Mucosa of rectum (tissue), 2 donors: Measurements from ENCODE around the gene PCGF2.
A peak's percentile ranks its signal among the peaks of the same experiment; 100 is the strongest.

Experiments
- H3K27ac ChIP-seq, 2 donors: one replicate each; pipeline ENCODE4 v1.7.0; 2013; ENCODE audit warnings: inconsistent platforms in 2 of 2, low read depth in 2 of 2, low read length in 2 of 2
- H3K27me3 ChIP-seq, 2 donors: one replicate each; pipeline ENCODE4 v1.7.0; 2013; ENCODE audit warnings: low read length in 2 of 2; ENCODE audit not compliant: control insufficient read depth in 2 of 2, insufficient read depth in 2 of 2
- H3K36me3 ChIP-seq, 2 donors: one replicate each; pipeline ENCODE4 v1.7.0; 2013; ENCODE audit warnings: low read length in 2 of 2; ENCODE audit not compliant: control insufficient read depth in 2 of 2, insufficient read depth in 2 of 2
- H3K4me1 ChIP-seq, 2 donors: one replicate each; pipeline ENCODE4 v1.7.0; 2013; ENCODE audit warnings: low read length in 2 of 2, mild to moderate bottlenecking in 1 of 2; ENCODE audit not compliant: control insufficient read depth in 2 of 2, insufficient read depth in 2 of 2
- H3K4me3 ChIP-seq, 2 donors: one replicate each; pipeline ENCODE4 v1.7.0; 2013; ENCODE audit warnings: low read length in 2 of 2
- H3K9ac ChIP-seq, 2 donors: one replicate each; pipeline ENCODE4 v1.7.0; 2013; ENCODE audit warnings: low read length in 2 of 2, low read depth in 1 of 2, mild to moderate bottlenecking in 1 of 2
- H3K9me3 ChIP-seq, 2 donors: one replicate each; pipeline ENCODE4 v1.7.0; 2013; ENCODE audit warnings: low read length in 2 of 2; ENCODE audit not compliant: control insufficient read depth in 2 of 2
- donor health status: healthy.
- donor health status: Normal muscosa, but diverticular disease.

PCGF2 gene

GRCh38 chr17:38783227-38783626, 35.1 kb upstream of the PCGF2 start:
- Histone ChIP-seq H3K9me3 (no peaks in the 10 kb centered on the region), H3K4me3 (no peak overlapping the region), H3K27me3 (no peaks in the 10 kb centered on the region), H3K4me1 (no peaks in the 10 kb centered on the region), H3K9ac (no peak overlapping the region), H3K27ac (no peak overlapping the region), H3K36me3 (peaks cover 70 to 71% of the 10 kb centered on the region in 2 donors)

- no peak overlapping the region for H3K27ac ChIP-seq
- H3K9me3 ChIP-seq = no peaks in the 10 kb centered on the region
- H3K27me3 ChIP-seq = no peaks in the 10 kb centered on the region
- H3K4me1 ChIP-seq = no peaks in the 10 kb centered on the region
- no peak overlapping the region for H3K4me3 ChIP-seq
- no peak overlapping the region for H3K9ac ChIP-seq
- H3K36me3 ChIP-seq = peaks cover 75 to 83% of the 10 kb centered on the region in 2 donors
These were observed 32.0 kb upstream of the PCGF2 start for GRCh38 chr17:38779965-38780752.

DNA sequence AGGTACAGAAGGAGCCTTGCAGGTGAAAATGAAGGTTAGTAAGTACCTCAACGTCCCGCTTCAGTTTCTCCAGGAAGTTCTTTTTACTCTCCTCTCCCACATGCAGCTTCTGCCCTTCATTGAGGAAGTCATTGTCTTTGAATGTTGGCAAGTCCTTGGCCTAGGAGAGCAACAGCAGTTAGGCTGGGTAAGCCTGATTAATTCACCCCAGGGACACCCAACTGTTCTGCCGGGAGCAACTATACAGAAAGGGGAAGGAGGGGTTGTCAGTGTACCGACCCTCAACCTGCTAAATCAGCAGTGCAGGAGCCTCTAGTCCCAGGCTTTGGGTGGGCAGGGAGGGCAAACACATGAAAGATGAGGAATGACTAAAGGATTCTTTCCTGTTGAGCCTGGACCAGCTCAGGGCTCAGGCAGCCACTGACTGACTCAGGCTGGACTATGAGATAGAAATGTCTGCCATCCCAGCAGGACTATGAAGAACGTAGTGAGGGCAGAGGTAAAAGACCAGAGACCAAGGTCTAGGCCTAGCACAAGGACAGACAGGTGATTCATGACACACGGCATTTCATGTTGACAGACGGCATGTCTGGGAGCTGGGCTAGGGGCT, 29.6 kb upstream of the PCGF2 start:
- Histone ChIP-seq H3K9ac (no peak overlapping the region), H3K36me3 (peaks cover 79 to 82% of the 10 kb centered on the region in 2 donors), H3K4me3 (no peak overlapping the region), H3K4me1 (no peaks in the 10 kb centered on the region), H3K9me3 (no peaks in the 10 kb centered on the region), H3K27ac (no peak overlapping the region), H3K27me3 (no peaks in the 10 kb centered on the region)

GRCh38 chr17:38773258-38773657, 25.1 kb upstream of the PCGF2 start:
- Histone ChIP-seq H3K9me3 (no peaks in the 10 kb centered on the region), H3K27me3 (no peaks in the 10 kb centered on the region), H3K4me3 (no peak overlapping the region), H3K4me1 (no peaks in the 10 kb centered on the region), H3K9ac (no peak overlapping the region), H3K36me3 (peaks cover 67 to 74% of the 10 kb centered on the region in 2 donors), H3K27ac (no peak overlapping the region)

GRCh38 chr17:38768417-38768816, 20.3 kb upstream of the PCGF2 start:
- Histone ChIP-seq H3K36me3 (peaks cover 62 to 83% of the 10 kb centered on the region in 2 donors), H3K4me1 (no peaks in the 10 kb centered on the region), H3K27me3 (no peaks in the 10 kb centered on the region), H3K27ac (no peak overlapping the region), H3K9me3 (no peaks in the 10 kb centered on the region), H3K4me3 (no peak overlapping the region), H3K9ac (no peak overlapping the region)

DNA sequence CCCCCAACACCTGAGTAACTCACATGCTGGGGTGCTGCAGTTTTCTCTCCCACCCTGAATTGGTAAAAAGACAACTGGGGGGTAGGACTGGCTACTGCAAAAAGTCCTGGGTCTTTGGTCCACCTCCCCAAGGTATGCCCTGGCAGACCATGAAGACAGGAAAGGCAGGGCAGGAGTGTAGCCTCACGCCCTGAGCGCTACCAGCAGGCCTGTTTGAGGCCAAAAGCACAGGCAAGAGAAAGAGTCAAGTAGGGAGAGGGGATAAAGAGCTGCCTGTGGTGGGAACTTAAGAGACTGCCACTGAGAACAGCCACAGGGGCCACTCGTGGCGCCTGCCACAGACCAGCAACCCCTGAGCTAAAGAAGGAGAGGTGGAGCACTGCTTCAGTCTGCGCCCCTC, 18.2 kb upstream of the PCGF2 start:
- Histone ChIP-seq H3K27me3 (no peaks in the 10 kb centered on the region), H3K9me3 (no peaks in the 10 kb centered on the region), H3K9ac (no peak overlapping the region), H3K4me3 (no peak overlapping the region), H3K4me1 (no peaks in the 10 kb centered on the region), H3K27ac (no peak overlapping the region), H3K36me3 (peaks cover 64 to 79% of the 10 kb centered on the region in 2 donors)

DNA sequence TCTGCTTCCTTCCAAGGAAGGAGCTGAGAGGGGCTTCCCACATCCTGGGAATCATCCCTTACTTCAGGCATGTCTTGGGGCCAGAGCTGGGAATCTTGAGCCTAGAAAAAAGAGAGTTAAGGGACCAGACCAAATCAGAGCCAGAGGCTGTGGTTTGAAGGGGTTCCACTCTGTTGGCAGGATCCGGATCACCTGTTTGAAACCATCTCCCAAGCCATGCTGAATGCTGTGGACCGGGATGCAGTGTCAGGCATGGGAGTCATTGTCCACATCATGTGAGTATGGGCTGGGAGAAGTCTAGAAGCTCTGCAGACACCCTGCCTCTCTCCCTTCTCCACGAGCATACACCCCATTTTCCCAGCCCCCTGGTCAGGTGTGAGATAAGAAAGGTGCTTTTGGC, 14.1 kb upstream of the PCGF2 start:
- H3K9ac ChIP-seq = no peak overlapping the region
- H3K4me1 ChIP-seq = no peaks in the 10 kb centered on the region
- no peak overlapping the region for H3K4me3 ChIP-seq
- peaks cover 51 to 64% of the 10 kb centered on the region in 2 donors for H3K36me3 ChIP-seq
- H3K27ac ChIP-seq = no peak overlapping the region
- H3K27me3 ChIP-seq = no peaks in the 10 kb centered on the region
- no peaks in the 10 kb centered on the region for H3K9me3 ChIP-seq

DNA sequence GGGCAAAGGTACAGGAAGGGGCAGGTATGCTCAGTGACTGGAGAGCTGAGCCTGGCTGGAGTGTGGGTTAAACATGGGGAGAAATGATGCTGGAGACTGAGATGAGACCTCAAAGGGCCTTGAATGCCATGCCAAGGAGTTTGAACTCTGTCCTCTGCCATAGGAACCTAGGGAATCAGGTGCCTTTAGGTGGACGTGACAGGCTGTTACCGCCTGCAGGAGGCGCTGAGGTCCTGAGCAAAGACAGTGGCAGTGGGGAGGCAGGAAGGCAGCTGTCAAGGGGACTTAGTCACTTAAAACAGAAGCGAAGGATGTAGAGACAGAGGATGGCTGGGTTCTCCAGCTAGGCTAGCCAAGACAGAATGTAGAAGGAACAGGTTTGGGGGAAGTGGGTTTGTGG, 13.5 kb upstream of the PCGF2 start:
- H3K36me3 ChIP-seq = peaks cover 49 to 66% of the 10 kb centered on the region in 2 donors

GRCh38 chr17:38753071-38753506, 5.0 kb upstream of the PCGF2 start:
- Histone ChIP-seq H3K36me3 (peaks cover 13 to 20% of the 10 kb centered on the region in 2 donors), H3K4me1 (peaks cover 40 to 43% of the 10 kb centered on the region in 2 donors), H3K9ac (peak overlapping the region; percentile 97 to 98), H3K27ac (peak overlapping the region; percentile 81 to 88), H3K9me3 (no peaks in the 10 kb centered on the region), H3K4me3 (peak overlapping the region; percentile 99 to 100), H3K27me3 (no peaks in the 10 kb centered on the region)

More for the DNA sequence above, 13.5 kb upstream of the PCGF2 start:
- no peaks in the 10 kb centered on the region for H3K27me3 ChIP-seq
- H3K9ac ChIP-seq = no peak overlapping the region
- no peak overlapping the region for H3K27ac ChIP-seq
- no peaks in the 10 kb centered on the region for H3K4me1 ChIP-seq
- no peak overlapping the region for H3K4me3 ChIP-seq
- no peaks in the 10 kb centered on the region for H3K9me3 ChIP-seq

GRCh38 chr17:38752308-38753070, 4.4 kb upstream of the PCGF2 start, which contains the start of gene PSMB3:
PSMB3 (plus strand) TSS chr17:38752741; CDS start chr17:38752827, 86 bp downstream.
- peaks cover 13 to 18% of the 10 kb centered on the region in 2 donors for H3K36me3 ChIP-seq
- H3K9ac ChIP-seq = peak within 1 kb of the TSS; percentile 97 to 98
- peaks cover 40 to 43% of the 10 kb centered on the region in 2 donors for H3K4me1 ChIP-seq
- H3K27ac ChIP-seq = peak within 1 kb of the TSS; percentile 81 to 89
- no peaks in the 10 kb centered on the region for H3K9me3 ChIP-seq
- H3K4me3 ChIP-seq = peak within 1 kb of the TSS; percentile 99 to 100
- H3K27me3 ChIP-seq = no peaks in the 10 kb centered on the region
